ENCODE data around the gene RASA2.

RASA2 gene

GRCh38 chr3:141642215-141642614 is 155.4 kb downstream of the RASA2 start:
- H3K36me3 ChIP-seq (ENCODE audit: control insufficient read depth, insufficient read depth, low read length): no peaks in the 10 kb centered on the region
- H3K27me3 ChIP-seq (ENCODE audit: control insufficient read depth, insufficient read depth, low read length): no peaks in the 10 kb centered on the region
- H3K9ac ChIP-seq (ENCODE audit: low read depth, low read length): no peak overlapping the region
- H3K4me3 ChIP-seq (ENCODE audit: low read depth, low read length): no peak overlapping the region
- H3K4me1 ChIP-seq (ENCODE audit: control insufficient read depth, insufficient read depth, low read length): no peaks in the 10 kb centered on the region
- H3K9me3 ChIP-seq (ENCODE audit: control insufficient read depth, insufficient read depth, low read length): no peaks in the 10 kb centered on the region

GRCh38 chr3:141643391-141643790 is 156.6 kb downstream of the RASA2 start:
- H3K4me1 ChIP-seq (ENCODE audit: control insufficient read depth, insufficient read depth, low read length): no peaks in the 10 kb centered on the region
- H3K36me3 ChIP-seq (ENCODE audit: control insufficient read depth, insufficient read depth, low read length): no peaks in the 10 kb centered on the region
- no peaks in the 10 kb centered on the region for H3K9me3 ChIP-seq (ENCODE audit: control insufficient read depth, insufficient read depth, low read length)
- H3K4me3 ChIP-seq (ENCODE audit: low read depth, low read length): no peak overlapping the region
- H3K27me3 ChIP-seq (ENCODE audit: control insufficient read depth, insufficient read depth, low read length): no peaks in the 10 kb centered on the region
- H3K9ac ChIP-seq (ENCODE audit: low read depth, low read length): no peak overlapping the region

- H3K4me1 ChIP-seq (ENCODE audit: control insufficient read depth, insufficient read depth, low read length): no peaks in the 10 kb centered on the region
- H3K9ac ChIP-seq (ENCODE audit: low read depth, low read length): no peak overlapping the region
- no peaks in the 10 kb centered on the region for H3K9me3 ChIP-seq (ENCODE audit: control insufficient read depth, insufficient read depth, low read length)
- H3K36me3 ChIP-seq (ENCODE audit: control insufficient read depth, insufficient read depth, low read length): no peaks in the 10 kb centered on the region
- no peak overlapping the region for H3K4me3 ChIP-seq (ENCODE audit: low read depth, low read length)
- no peaks in the 10 kb centered on the region for H3K27me3 ChIP-seq (ENCODE audit: control insufficient read depth, insufficient read depth, low read length)
Measured at GRCh38 chr3:141643796-141644195, 157.0 kb downstream of the RASA2 start.

- no peak overlapping the region for H3K4me3 ChIP-seq (ENCODE audit: low read depth, low read length)
Measured at GRCh38 chr3:141644931-141645330, 158.1 kb downstream of the RASA2 start.

GRCh38 chr3:141646760-141647561 is 160.1 kb downstream of the RASA2 start:
- no peaks in the 10 kb centered on the region for H3K4me1 ChIP-seq (ENCODE audit: control insufficient read depth, insufficient read depth, low read length)
- no peak overlapping the region for H3K4me3 ChIP-seq (ENCODE audit: low read depth, low read length)
- no peak overlapping the region for H3K9ac ChIP-seq (ENCODE audit: low read depth, low read length)
- no peaks in the 10 kb centered on the region for H3K36me3 ChIP-seq (ENCODE audit: control insufficient read depth, insufficient read depth, low read length)
- H3K27me3 ChIP-seq (ENCODE audit: control insufficient read depth, insufficient read depth, low read length): no peaks in the 10 kb centered on the region
- H3K9me3 ChIP-seq (ENCODE audit: control insufficient read depth, insufficient read depth, low read length): no peaks in the 10 kb centered on the region

More at GRCh38 chr3:141644931-141645330, 158.1 kb downstream of the RASA2 start:
- no peaks in the 10 kb centered on the region for H3K4me1 ChIP-seq (ENCODE audit: control insufficient read depth, insufficient read depth, low read length)
- H3K9ac ChIP-seq (ENCODE audit: low read depth, low read length): no peak overlapping the region
- H3K9me3 ChIP-seq (ENCODE audit: control insufficient read depth, insufficient read depth, low read length): no peaks in the 10 kb centered on the region
- H3K27me3 ChIP-seq (ENCODE audit: control insufficient read depth, insufficient read depth, low read length): no peaks in the 10 kb centered on the region
- no peaks in the 10 kb centered on the region for H3K36me3 ChIP-seq (ENCODE audit: control insufficient read depth, insufficient read depth, low read length)

GRCh38 chr3:141647562-141647915 is 160.7 kb downstream of the RASA2 start:
- Histone ChIP-seq H3K4me1 (ENCODE audit: control insufficient read depth, insufficient read depth, low read length) (no peaks in the 10 kb centered on the region), H3K36me3 (ENCODE audit: control insufficient read depth, insufficient read depth, low read length) (no peaks in the 10 kb centered on the region), H3K27me3 (ENCODE audit: control insufficient read depth, insufficient read depth, low read length) (no peaks in the 10 kb centered on the region), H3K9ac (ENCODE audit: low read depth, low read length) (no peak overlapping the region), H3K4me3 (ENCODE audit: low read depth, low read length) (no peak overlapping the region), H3K9me3 (ENCODE audit: control insufficient read depth, insufficient read depth, low read length) (no peaks in the 10 kb centered on the region)

- no peaks in the 10 kb centered on the region for H3K4me1 ChIP-seq (ENCODE audit: control insufficient read depth, insufficient read depth, low read length)
- H3K27me3 ChIP-seq (ENCODE audit: control insufficient read depth, insufficient read depth, low read length): no peaks in the 10 kb centered on the region
- no peaks in the 10 kb centered on the region for H3K36me3 ChIP-seq (ENCODE audit: control insufficient read depth, insufficient read depth, low read length)
- no peak overlapping the region for H3K9ac ChIP-seq (ENCODE audit: low read depth, low read length)
- no peaks in the 10 kb centered on the region for H3K9me3 ChIP-seq (ENCODE audit: control insufficient read depth, insufficient read depth, low read length)
- no peak overlapping the region for H3K4me3 ChIP-seq (ENCODE audit: low read depth, low read length)
Measured at GRCh38 chr3:141648055-141648910, 161.5 kb downstream of the RASA2 start.

- no peaks in the 10 kb centered on the region for H3K27me3 ChIP-seq (ENCODE audit: control insufficient read depth, insufficient read depth, low read length)
- no peak overlapping the region for H3K9ac ChIP-seq (ENCODE audit: low read depth, low read length)
- H3K4me3 ChIP-seq (ENCODE audit: low read depth, low read length): no peak overlapping the region
- no peaks in the 10 kb centered on the region for H3K9me3 ChIP-seq (ENCODE audit: control insufficient read depth, insufficient read depth, low read length)
- no peaks in the 10 kb centered on the region for H3K4me1 ChIP-seq (ENCODE audit: control insufficient read depth, insufficient read depth, low read length)
- H3K36me3 ChIP-seq (ENCODE audit: control insufficient read depth, insufficient read depth, low read length): no peaks in the 10 kb centered on the region
Measured at GRCh38 chr3:141649871-141650270, 163.0 kb downstream of the RASA2 start.

- no peaks in the 10 kb centered on the region for H3K27me3 ChIP-seq (ENCODE audit: control insufficient read depth, insufficient read depth, low read length)
- no peaks in the 10 kb centered on the region for H3K9me3 ChIP-seq (ENCODE audit: control insufficient read depth, insufficient read depth, low read length)
- H3K36me3 ChIP-seq (ENCODE audit: control insufficient read depth, insufficient read depth, low read length): no peaks in the 10 kb centered on the region
- no peaks in the 10 kb centered on the region for H3K4me1 ChIP-seq (ENCODE audit: control insufficient read depth, insufficient read depth, low read length)
- no peak overlapping the region for H3K9ac ChIP-seq (ENCODE audit: low read depth, low read length)
- no peak overlapping the region for H3K4me3 ChIP-seq (ENCODE audit: low read depth, low read length)
Measured at GRCh38 chr3:141650783-141651182, 164.0 kb downstream of the RASA2 start.

- Histone ChIP-seq H3K4me3 (ENCODE audit: low read depth, low read length) (no peak overlapping the region), H3K9me3 (ENCODE audit: control insufficient read depth, insufficient read depth, low read length) (no peaks in the 10 kb centered on the region), H3K27me3 (ENCODE audit: control insufficient read depth, insufficient read depth, low read length) (no peaks in the 10 kb centered on the region), H3K4me1 (ENCODE audit: control insufficient read depth, insufficient read depth, low read length) (no peaks in the 10 kb centered on the region), H3K9ac (ENCODE audit: low read depth, low read length) (no peak overlapping the region), H3K36me3 (ENCODE audit: control insufficient read depth, insufficient read depth, low read length) (no peaks in the 10 kb centered on the region)
Measured at GRCh38 chr3:141651409-141651808, 164.6 kb downstream of the RASA2 start.

GRCh38 chr3:141652349-141652748 is 165.5 kb downstream of the RASA2 start:
- Histone ChIP-seq H3K36me3 (ENCODE audit: control insufficient read depth, insufficient read depth, low read length) (no peaks in the 10 kb centered on the region), H3K9ac (ENCODE audit: low read depth, low read length) (no peak overlapping the region), H3K4me3 (ENCODE audit: low read depth, low read length) (no peak overlapping the region), H3K9me3 (ENCODE audit: control insufficient read depth, insufficient read depth, low read length) (peaks cover 4% of the 10 kb centered on the region), H3K4me1 (ENCODE audit: control insufficient read depth, insufficient read depth, low read length) (no peaks in the 10 kb centered on the region), H3K27me3 (ENCODE audit: control insufficient read depth, insufficient read depth, low read length) (no peaks in the 10 kb centered on the region)

GRCh38 chr3:141653847-141654246 is 167.0 kb downstream of the RASA2 start:
- H3K36me3 ChIP-seq (ENCODE audit: control insufficient read depth, insufficient read depth, low read length): no peaks in the 10 kb centered on the region
- no peak overlapping the region for H3K9ac ChIP-seq (ENCODE audit: low read depth, low read length)
- H3K9me3 ChIP-seq (ENCODE audit: control insufficient read depth, insufficient read depth, low read length): peaks cover 8% of the 10 kb centered on the region
- peaks cover 8% of the 10 kb centered on the region for H3K27me3 ChIP-seq (ENCODE audit: control insufficient read depth, insufficient read depth, low read length)
- H3K4me1 ChIP-seq (ENCODE audit: control insufficient read depth, insufficient read depth, low read length): no peaks in the 10 kb centered on the region
- H3K4me3 ChIP-seq (ENCODE audit: low read depth, low read length): no peak overlapping the region

Measured in iPS-15b (cell line).